Ammon's horn (tissue), 1 donor: Measurements from ENCODE around the gene GNPDA2.
"Not testable (repeated sequence)": the region's sequence is repeated elsewhere in the genome, so short reads cannot be mapped to it uniquely, and the experiment has no call there.

Experiments
- DNase-seq: peaks from one replicate; pipeline ENCODE4 v3.0.0-alpha.2; 2016; ENCODE audit warnings: low spot score

The GNPDA2 gene

DNA sequence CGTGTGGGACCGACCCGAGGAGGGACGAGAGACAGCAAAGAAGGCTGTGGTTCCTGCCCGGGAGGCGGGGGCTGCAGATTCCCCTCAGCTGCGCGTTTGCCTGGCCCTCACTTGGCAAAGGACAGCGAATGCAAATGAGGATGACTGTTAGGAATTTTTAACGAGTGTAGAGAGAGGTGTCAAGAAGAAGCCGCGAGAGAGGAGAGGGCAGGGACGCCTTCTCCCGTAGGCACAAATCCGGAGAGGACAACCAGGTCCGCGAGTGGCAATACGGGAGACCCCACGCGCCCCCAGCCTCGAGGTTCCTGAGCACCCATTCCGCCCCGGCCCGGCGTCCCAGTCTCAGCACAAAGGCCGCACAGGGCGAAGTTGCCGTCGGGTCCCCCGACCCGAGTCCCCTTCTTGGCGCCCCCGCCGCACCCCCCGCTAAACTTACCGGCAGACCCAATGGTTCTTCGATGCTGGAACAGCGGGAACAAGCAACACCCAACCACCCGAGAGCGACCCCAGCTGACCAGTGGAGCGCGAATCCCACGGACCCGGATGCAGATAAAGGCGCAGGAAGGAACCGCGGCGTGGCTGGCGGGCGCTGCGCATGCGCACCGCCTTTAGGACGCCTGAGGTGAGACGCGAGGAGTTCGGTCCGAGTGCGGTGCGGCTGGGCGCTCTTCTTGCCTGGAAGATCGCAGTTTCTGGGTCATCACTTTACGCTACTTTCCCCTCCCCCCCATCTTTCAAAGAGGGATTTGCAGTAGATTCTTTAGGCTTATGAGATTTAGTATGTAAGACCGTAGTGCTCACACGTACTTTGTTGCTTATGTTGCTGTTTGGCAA, at the start of gene GNPDA2:
GNPDA2 (minus strand) TSS at position 519 of the 834 bp plus-strand sequence. CDS start 4,349 bp downstream, outside the sequence.
- peak; percentile 92 for DNase-seq

DNA sequence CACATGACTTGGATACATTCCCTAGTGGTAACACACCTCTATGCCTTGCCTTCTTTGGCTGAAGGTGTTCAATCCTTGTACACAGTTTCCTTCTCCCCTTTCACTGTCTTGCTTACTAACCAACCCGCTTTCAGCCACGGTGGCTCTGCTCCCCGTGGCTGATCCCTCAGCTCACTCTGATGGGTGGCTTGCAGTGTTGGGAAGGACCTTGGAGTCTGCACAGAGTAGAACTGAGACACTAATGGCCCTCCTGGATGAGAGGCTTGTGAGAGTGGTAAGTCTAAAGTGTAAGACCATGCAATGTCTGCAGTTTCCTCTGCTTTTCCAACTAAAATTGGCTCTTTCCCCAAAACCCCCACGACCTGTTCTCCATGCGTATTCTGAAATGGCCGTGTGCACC, 46.0 kb upstream of the GNPDA2 start:
- no peak for DNase-seq

DNA sequence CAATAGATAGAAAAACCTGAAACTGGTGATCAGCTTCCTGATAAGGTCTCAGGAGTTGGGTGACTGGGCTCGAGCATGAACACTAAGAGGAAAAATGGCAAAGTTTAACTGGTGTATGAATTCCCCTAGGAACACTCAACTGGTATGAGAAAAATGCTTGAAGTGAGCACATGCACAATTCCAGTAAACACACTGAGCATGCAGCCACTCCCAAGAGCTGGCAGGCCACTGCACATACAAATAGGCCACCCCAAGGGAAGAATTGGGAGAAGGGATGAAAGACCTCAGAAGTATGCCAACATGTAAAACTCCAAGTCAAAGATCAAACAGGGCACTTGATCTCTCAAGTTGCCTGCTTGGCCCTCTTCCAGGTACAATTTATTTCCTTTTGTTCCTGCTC, 45.4 kb upstream of the GNPDA2 start:
- DNase-seq: no peak

DNA sequence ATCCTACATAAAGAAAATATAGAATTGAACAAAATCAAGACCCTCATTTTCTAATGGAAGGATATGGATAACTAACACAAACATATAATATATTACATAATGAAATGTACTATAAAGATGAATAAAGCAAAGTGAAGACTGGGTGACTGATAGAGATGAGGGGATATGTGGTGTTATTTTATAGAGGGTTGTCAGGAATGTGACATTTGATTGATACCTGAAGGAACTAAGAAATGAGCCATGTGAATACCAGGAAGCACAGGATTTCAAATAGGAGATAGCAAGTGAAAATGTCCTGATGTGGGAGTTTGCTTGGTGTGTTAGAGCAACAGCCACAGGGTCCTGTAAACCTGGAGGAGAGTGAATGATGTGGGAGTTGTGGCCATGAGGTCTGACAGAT, 40.1 kb upstream of the GNPDA2 start:
- no peak for DNase-seq

DNA sequence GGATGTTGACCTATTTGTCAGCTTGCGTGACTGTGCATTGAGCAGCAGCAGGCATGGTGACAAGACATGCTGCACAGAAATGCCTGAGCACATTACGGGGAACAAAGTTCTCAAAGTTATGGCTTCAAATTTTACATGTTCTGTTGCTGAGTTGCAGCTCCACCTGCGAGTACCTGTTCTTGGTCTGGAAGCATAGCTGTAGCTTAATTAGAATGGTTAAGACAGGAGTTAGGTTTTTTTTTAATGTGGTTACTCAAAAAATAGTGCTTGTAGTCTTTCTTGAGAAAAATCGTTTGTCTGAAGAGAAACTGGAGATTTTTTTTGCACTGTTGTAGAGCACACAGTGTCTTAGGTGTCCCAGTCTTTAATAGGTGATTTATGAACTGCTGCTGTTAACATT, 38.8 kb upstream of the GNPDA2 start:
- DNase-seq: no peak

DNA sequence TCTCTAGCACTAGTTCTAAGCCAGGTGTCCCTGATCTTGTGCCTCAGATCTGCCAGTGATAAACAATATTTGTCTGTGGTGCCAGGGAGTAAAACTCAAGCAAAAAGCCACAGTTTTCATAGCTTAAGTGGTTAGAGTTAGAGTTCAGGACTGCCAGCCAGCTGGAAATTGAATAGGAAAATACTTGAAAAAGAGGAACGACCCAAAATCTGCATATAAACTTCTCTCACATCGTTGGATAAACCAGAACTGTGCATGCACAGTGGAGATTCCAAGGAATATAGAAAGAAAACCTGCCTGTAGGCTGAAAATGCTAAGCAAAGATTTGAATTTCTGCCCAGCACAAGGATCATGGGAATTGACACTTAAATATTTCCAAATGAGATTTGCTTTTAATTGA, 35.0 kb upstream of the GNPDA2 start:
- DNase-seq: no peak

DNA sequence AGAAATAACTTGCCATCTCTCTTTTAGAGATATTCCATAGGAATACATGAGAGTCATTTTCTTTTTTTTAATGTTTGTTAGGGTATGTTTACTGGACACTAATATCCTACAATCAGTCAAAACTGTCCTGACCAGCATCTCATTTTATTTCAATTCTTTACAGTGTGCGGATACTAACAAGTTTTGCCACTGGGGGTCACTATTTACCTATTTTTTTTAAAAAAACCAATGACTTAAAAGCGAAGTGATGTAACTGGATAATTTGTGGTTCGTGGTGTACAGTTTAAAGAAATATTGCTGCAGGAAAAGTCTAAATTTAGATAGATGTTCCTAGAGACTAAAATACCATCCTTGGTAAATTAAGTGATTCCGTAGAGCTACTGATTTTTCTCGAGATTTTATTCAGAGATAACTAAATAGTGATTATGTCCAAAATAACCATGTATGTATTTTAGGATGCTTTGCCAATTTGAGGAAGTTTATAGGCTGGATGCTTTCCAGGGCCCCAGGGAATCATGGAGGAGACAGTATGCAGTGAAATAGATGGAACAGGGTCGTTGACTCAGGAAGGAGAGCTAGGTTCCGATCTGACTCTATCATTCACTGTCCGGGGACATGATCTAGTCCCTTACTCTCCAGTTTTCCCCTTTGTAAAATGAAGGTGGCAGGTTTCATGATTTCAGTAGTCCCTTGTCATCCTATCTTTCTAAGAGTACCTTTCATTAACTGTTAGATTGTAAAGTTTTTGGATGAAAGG, 34.0 kb upstream of the GNPDA2 start:
- DNase-seq: peak; percentile 17

DNA sequence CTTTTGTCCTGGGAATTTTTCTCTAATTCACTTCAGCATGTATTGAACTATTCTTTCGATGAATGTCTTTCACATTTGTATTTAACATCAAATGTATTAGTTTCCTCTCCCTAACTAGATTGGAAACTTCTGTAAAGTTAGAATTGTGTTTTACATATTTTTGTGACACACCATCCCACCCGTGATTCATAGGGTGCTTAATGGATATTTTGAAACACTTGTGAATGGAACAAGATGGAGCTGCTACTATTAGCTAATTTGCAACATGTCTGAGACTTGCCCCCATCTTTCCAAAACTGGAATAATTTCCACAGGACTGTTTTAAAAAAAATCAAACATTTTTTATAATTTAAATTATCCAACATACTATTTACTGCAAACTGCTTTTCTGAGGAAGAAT, 30.2 kb upstream of the GNPDA2 start:
- DNase-seq: no peak

DNA sequence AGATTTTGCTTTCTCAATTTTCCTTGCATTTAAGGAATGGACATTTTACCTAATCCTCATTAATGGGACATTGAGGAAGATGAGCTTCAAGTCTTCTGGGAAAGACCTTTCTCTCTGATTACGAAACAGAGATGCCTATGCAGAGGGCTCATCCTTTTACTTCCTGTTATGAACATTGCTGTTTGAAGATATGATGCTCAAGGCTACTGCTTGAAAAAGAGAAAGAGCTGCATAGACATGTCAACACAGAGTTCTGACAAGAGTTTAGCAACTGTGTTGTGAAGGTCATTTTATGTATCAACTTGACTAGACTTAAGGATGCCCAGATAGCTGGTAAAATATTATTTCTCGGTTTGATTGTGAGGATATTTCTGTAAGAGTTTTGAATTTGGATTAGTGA, 13.8 kb upstream of the GNPDA2 start:
- no peak for DNase-seq

DNA sequence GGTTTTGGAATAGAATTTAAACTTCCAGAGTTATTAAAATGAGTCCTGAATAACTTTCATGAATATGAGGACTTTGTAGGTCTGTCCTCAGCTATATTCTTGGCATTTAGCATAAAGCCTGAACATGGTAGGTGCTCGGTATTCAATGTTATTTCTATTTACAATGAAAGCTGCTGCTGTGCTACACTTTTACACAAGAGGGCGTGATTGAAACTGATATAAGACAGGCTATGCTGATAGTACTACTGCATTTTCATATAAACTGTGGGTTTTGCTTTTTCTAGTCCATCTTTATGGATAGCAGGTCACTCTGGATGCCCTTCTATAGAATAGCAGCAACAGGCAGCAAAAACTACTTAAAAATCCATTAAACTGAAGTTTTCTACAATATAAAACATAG, 12.3 kb upstream of the GNPDA2 start:
- no peak for DNase-seq

DNA sequence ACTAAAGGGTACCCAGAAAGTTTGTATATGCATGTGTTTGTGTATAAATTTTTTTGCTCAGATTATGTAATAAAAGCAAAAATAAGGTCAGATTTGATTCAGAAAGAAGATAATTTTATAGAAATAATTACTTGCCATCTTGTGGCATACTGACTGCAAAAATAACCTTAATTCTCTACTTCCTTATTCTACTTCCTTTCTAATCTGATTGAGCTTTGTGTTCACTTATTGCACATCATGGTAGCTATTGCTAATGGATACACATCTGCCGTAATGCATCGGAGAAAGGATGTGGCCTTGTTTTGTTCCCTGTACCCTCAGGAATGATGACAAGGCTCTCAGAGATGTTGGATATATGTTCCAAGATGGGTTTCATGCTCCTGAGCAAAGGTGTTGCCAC, 10.5 kb upstream of the GNPDA2 start:
- DNase-seq: no peak

DNA sequence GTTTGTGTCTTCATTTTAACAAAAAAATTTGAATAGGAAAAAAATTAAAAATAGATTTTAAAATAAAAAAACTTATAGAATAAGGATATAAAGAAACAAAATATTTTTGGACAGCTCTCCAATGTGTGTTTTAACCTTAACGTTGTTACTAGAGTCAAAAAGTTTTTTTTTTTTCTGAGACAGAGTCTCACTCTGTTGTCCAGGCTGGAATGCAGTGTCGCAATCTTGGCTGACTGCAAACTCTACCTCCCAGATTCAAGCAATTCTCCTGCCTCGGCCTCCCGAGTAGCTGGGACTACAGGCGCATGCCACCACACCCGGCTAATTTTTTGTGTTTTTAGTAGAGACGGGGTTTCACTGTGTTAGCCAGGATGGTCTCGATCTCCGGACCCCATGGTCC, 2.3 kb upstream of the GNPDA2 start:
- DNase-seq: not testable (repeated sequence)

DNA sequence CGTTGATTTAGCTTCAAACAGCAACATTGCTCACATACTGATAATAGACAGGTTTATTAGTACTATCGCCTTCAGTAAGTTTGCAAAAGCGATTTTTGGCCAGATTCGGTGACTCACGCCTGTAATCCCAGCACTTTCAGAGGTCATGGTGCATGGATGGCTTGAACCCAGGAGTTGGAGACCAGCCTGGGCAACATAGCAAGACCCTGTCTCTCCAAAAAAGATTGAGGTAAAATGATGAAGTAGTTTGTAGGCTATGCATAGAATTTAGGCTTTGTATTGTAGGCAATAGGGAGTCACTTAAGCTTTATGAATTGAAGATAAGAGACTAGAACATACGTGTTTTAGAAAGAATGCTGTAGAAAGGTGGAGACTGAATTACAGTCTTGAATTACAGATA, 1.1 kb upstream of the GNPDA2 start:
- DNase-seq: no peak

DNA sequence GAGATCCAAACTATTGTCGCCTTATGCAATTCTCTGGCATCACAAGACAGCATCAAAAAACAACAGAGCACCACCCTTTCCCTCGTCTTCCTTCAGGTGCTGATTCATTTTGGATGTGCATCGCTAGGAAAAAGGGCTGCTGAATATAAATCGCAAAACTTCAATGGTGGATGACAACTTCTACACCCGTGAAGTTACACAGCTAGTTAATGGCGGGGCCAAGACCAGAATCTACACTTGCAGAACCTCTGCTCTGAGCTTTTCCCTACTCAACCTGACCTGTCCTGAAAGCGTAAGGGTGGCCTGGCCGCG, 674 bp downstream of the GNPDA2 start:
- no peak for DNase-seq

DNA sequence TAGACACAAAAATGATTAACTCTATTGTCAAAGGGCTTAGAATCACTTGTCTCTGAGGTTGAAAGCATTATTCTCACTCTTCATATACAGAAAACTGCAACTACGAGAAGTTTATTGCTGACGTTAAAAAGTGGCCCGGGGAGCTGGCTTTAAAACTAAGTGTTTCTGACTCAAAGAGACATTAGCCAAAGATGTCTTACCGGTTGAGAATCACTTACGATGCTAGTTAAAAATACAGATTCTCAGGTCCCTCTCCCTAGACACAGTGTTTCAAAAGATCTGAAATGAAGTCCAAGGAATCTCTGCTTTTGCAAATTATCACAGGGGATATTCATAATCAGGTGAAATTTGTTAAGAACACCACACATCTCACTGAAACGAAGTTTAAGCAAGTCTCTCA, 1.2 kb downstream of the GNPDA2 start:
- DNase-seq: no peak

DNA sequence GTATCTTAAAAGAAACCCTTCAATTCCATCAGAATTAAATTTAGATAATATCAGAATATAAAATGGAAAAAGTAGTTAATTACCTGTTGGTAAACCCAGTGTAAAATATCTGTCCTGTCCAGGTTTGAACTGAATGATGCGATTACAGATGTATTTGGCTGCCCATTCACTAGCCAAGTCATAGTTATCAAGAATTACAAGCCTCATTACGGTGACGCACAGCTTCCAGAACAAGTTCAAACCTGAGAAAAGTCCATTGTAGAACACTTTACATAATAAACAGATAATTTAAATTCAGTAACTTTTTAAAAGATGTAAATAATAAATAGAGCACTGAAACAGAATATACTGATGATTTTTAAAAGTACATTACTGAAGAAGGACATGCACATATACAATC, 4.4 kb downstream of the GNPDA2 start:
- no peak for DNase-seq

DNA sequence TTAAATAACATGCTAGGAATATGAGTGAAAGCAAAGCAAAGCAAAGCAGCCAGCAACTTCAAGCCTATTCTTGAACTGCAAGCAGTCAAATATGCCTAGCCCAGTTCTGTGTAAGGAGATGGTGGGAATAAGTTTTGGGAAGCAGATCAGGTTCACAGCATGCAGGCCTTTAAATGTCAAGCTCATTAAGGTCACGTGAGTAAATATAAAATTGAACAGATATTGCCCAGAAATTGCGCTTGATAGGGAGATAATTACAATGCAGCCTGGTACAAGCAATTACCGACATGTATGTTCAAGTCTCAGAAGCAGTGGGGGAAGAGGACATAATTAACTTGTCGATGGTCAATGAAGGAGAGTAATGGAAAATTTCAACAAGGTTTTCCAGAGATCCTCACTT, 6.0 kb downstream of the GNPDA2 start:
- DNase-seq: no peak

DNA sequence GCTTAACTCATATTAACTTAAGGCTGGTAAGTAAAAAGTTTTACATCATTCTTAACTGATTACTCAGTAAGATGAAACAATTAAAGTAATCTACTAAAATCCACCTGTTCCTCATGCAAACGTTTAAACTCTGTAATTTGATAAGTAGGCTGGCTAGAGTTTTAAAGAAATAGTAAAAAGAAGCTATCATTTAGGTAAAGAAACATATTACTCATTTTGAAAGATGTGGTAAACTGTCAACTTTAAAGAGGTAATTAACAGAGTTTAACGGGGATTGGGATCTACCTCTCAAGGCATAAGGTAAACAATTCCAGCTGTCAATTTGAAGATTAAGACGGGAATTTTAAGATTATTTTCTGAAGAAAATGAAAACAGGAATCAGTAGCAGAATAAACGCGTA, 9.8 kb downstream of the GNPDA2 start:
- DNase-seq: no peak

DNA sequence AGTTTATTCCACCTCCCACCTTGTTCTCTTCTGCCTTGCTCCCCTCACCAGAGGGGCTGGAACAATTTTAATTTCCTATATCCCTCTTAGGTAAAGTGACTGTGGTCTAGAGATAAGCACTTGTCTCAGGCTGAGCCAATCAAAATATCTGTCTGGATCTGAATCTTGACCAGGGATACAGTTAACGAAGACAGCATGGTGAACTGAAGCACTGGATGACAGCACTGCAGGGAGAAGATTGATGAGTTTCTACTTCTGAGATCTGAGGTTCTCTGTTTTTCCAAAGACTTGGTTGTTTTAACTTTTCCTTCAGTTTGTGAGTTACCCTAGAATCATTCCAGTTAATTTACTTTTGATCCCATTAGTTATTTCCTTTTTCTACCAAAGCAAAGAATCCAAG, 13.2 kb downstream of the GNPDA2 start:
- DNase-seq: no peak

DNA sequence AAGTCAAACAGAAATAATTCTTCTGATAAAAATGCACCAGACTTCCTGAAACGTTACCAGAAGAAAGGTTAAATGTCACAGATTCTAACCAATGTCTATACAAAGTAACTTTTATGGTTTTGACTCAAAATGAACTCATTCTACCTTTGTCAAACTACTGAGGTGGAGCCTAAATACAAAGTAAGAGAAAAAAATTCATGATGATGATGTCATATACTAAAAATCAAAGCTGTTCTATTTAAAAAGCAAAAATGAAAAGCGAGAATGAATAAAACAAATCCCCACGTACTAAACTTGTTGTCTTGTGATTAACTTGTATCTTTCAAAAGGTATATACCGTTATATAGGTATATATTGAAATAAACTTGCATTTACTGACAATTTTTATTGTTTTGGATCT, 21.7 kb downstream of the GNPDA2 start:
- DNase-seq: no peak

DNA sequence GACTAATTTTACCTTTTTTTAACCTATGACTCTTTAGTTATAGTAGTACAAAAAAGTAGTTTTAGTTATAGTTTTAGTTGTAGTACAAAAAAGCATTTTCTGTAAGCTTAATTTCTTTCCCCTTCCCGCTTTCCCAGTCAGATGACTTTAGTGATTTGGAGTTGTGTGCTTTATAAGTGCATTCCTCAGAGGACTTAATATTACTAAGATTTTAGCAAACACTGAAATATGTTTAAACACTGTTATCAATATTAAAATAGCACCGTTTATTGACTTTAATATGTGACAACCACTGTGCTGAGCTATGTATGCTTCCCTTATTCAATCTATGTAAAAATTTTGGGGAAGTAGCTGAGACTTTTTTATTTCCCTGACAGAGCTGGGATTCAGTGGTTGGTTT, 25.3 kb downstream of the GNPDA2 start:
- no peak for DNase-seq

DNA sequence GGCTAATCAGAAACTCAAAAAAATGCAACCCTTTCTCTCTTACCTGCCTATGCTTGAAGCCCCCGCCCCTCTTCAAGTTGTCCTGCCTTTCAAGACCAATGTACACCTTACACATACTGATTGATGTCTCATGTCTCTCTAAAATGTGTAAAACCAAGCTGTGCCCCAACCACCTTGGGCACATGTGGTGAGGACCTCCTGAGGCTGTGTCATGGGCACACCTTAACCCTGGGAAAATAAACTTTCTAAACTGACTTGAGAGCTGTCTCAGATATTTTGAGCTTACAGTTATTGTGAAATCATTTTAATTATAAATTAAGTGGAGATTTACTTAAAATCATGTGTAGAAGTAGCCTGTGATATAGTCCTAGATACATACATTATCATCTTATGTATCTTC, 25.9 kb downstream of the GNPDA2 start:
- DNase-seq: no peak

DNA sequence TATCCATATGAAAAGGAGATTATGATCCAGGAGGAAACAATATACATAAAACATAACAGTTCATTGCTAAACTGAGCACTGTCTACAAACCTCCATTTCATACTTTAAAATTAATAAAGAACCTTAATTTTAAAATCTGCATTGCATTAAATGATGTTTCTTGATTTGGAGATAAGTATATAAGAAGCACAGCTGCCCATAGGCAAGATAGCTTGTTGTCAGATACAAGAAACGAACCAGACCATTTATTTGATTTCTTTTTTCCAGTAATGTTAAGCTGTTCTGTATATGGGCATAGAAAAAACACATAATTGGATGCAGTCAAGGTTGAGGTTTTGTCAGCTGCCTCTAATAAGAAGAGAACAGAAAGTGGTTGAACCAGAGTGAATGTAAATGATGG, 41.7 kb downstream of the GNPDA2 start:
- DNase-seq: no peak

DNA sequence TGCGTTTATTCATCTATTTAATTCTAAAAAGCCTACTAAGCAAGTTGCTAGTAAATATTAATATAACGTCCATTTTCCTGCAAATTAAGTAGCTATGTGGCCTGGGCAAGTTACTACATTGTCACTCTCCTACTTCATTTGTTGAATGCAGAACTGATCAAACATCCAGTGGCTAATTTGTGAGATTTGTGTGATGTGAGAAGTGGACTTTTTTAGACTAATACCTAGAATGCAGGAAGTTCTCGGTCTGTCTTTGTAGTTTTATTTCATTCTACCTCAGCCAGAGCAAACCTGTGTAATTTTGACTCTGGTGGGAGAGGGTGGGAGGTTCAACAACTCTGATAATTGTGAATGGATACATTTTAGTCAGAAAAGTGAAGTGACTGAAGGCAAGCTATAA, 47.3 kb downstream of the GNPDA2 start:
- DNase-seq: no peak
